PC-3 (cell line): ENCODE data around the gene KRT80. TPM values are rescaled to one million over a fixed set of nuclear protein-coding genes. Genes with fewer than 3 reads are reported as not detected.

Source experiments
- ATAC-seq: fragments of 200-7000 bp; cut with Tn5 transposase; 2 replicates; pipeline ENCODE4 v1.9.1; 2020; ENCODE audit warnings: mild to moderate bottlenecking, moderate library complexity
- BruUV-seq: library from RNA; stranded (reverse); fragments of 400-500 nt; replicated peaks from 2 replicates; lab custom pipeline; 2021; lab: Mats Ljungman, UMichigan
- CTCF ChIA-PET: fragments of 300-600 bp; sonication (Branson Sonifier 250); formaldehyde crosslinking; loops from one replicate; lab custom pipeline; 2022; ENCODE audit warnings: antibody characterized with exemption; lab: Charles Lee
- POLR2A ChIA-PET: fragments of 300-600 bp; sonication (Branson Sonifier 250); formaldehyde crosslinking; loops from one replicate; lab custom pipeline; 2022; ENCODE audit warnings: antibody characterized with exemption; ENCODE audit not compliant: unreplicated experiment; lab: Charles Lee
- DNase-seq: peaks from one replicate; pipeline ENCODE4 v3.0.0-alpha.2; 2015
- H2AFZ ChIP-seq: fragments of 300-600 bp; sonication (generic); 2 replicates; pipeline ENCODE4 v1.6.0; 2016; ENCODE audit warnings: antibody characterized with exemption, low read length
- H3F3A ChIP-seq: fragments of 300-600 bp; sonication (generic); one replicate; pipeline ENCODE4 v1.6.0; 2017; ENCODE audit warnings: antibody characterized with exemption, low read length, control low read depth, mild to moderate bottlenecking; ENCODE audit not compliant: unreplicated experiment
- H3K27ac ChIP-seq: fragments of 300-600 bp; sonication (generic); 2 replicates; pipeline ENCODE4 v1.5.1; 2016; ENCODE audit warnings: mild to moderate bottlenecking, low read length
- H3K27me3 ChIP-seq: fragments of 300-600 bp; sonication (generic); 2 replicates; pipeline ENCODE4 v1.6.1; 2016; ENCODE audit warnings: low read length, mixed read lengths
- H3K36me3 ChIP-seq: fragments of 300-600 bp; sonication (generic); 2 replicates; pipeline ENCODE4 v1.6.1; 2016; ENCODE audit warnings: low read depth, mixed run types, low read length, mixed read lengths
- H3K4me1 ChIP-seq: fragments of 300-600 bp; sonication (generic); 2 replicates; pipeline ENCODE4 v1.5.1; 2016; ENCODE audit warnings: low read length; ENCODE audit not compliant: insufficient read depth
- H3K4me2 ChIP-seq: fragments of 300-600 bp; sonication (generic); 2 replicates; pipeline ENCODE4 v1.6.0; 2016; ENCODE audit warnings: low read length
- H3K4me3 ChIP-seq: fragments of 300-600 bp; sonication (generic); 2 replicates; pipeline ENCODE4 v1.5.1; 2016; ENCODE audit warnings: mild to moderate bottlenecking, low read length, mixed read lengths
- H3K79me2 ChIP-seq: fragments of 300-600 bp; sonication (generic); 2 replicates; pipeline ENCODE4 v1.6.1; 2017; ENCODE audit warnings: low read length, mixed read lengths
- H3K9ac ChIP-seq: fragments of 300-600 bp; sonication (generic); 2 replicates; pipeline ENCODE4 v1.6.0; 2016; ENCODE audit warnings: mild to moderate bottlenecking, low read length
- H3K9me2 ChIP-seq: fragments of 300-600 bp; sonication (generic); replicated peaks from 2 replicates; pipeline ENCODE4 v1.6.1; 2016; ENCODE audit warnings: mixed run types, low read length, mixed read lengths
- H3K9me3 ChIP-seq: fragments of 300-600 bp; sonication (generic); 2 replicates; pipeline ENCODE4 v1.6.1; 2016; ENCODE audit warnings: low read length, mixed read lengths
- H4K20me1 ChIP-seq: fragments of 300-600 bp; sonication (generic); 2 replicates; pipeline ENCODE4 v1.6.1; 2016; ENCODE audit warnings: low read length, mixed read lengths
- EZH2 ChIP-seq: fragments of 300-600 bp; sonication (generic); IDR thresholded peaks from one replicate; pipeline ENCODE4 v1.6.1; 2017; ENCODE audit warnings: antibody characterized with exemption, mild to moderate bottlenecking, low read length; ENCODE audit not compliant: unreplicated experiment
- EZH2phosphoT487 ChIP-seq: fragments of 300-600 bp; sonication (generic); IDR thresholded peaks from 2 replicates; pipeline ENCODE4 v1.6.1; 2018; ENCODE audit warnings: mild to moderate bottlenecking, antibody characterized with exemption, low read length, borderline replicate concordance
- intact Hi-C: fragments of 100-400 bp; cut with micrococcal nuclease; formaldehyde crosslinking; loops from 2 replicates; pipeline ENCODE4 v1.9.0; 2023
- total RNA-seq: library from RNA; depleted of rRNA; stranded (reverse); fragments of >200 nt; gene quantifications from 2 replicates; pipeline ENCODE4 v1.2.3, GENCODE V29; 2014
- TF ChIP-seq, protein P1 (sequence below): fragments of 300-600 bp; sonication (generic); conservative IDR thresholded peaks from 2 replicates; pipeline ENCODE4 v1.5.1; 2017; ENCODE audit warnings: antibody characterized with exemption, low read depth, mild to moderate bottlenecking, low read length

Gene KRT80
- total RNA-seq, 1 experiment from 2014 or later: 19.8 TPM

DNA sequence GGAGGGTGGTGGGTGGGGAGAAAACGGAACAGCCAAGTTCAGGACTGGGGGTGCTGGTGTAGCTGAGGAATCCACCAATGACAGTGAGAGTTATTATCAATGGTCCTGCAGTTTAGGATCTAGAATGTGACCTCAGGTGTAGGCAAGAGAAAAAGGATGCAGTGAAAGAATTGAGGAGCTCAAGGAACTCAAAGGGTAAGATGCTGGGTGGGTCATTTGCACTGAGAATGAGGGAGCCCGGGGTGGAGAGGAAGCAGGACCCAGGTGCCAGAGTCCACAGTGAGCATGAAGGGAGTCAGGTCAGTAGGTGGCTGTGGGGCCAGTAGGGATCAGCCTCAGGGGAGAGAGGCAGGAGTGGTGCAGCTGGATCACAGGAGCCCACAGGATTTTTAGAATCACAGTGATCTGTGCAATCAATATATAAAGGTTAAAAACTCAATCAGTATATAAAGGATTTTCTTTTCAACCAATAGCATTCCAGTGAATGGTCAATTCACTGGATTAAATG lies 38.1 kb upstream of the KRT80 start:
- H3K4me2 ChIP-seq: peak overlapping the region; percentile 99

DNA sequence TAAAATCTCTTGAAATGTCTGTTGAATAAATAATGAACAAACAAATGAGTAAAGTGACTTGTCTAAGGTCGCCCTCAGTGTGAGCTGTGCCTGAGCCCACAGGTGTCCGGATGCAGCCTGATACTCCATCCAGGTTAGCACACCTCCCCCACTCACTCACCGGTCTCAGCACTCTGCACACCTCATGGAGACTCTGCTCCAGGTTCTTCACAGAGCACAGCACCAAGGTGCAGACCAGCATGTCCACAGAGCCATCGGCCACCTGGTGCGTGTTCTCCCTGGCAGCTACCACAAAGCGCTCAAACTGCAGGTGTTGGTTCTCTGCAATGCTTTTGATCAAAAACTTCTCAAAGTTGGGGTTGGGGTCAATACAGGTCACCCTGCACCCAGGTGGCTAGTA lies 37.1 kb upstream of the KRT80 start:
- ATAC-seq: no peak
- Histone ChIP-seq H3K79me2 (peaks cover 34% of the 10 kb centered on the region), H3F3A (peaks cover 4% of the 10 kb centered on the region), H3K4me1 (peaks cover 56% of the 10 kb centered on the region), H3K36me3 (0 out of 2 replicates have a peak, but pooled peaks cover 5% of the 10 kb centered on the region), H3K27ac (peak overlapping the region; percentile 91), H3K9me2 (no peaks in the 10 kb centered on the region), H4K20me1 (0 out of 2 replicates have a peak, but pooled peaks cover 4% of the 10 kb centered on the region), H2AFZ (no peak overlapping the region), H3K27me3 (no peaks in the 10 kb centered on the region), H3K4me2 (peak overlapping the region; percentile 99), H3K9me3 (no peaks in the 10 kb centered on the region), H3K9ac (no peak overlapping the region; the same call in 1 of the 2 replicates), H3K4me3 (no peak overlapping the region)
- POLR2A ChIA-PET: interaction anchor here (1.3 kb wide), 1 partner anchor 82 kb away, joined by 4 read pairs; no protein-coding TSS in a partner anchor
- CTCF ChIA-PET: no interaction called here
- BruUV-seq: no TSS peak
- intact Hi-C loops: no loop called here
- DNase-seq: peak; percentile 48
- TF ChIP-seq, protein P1, sequence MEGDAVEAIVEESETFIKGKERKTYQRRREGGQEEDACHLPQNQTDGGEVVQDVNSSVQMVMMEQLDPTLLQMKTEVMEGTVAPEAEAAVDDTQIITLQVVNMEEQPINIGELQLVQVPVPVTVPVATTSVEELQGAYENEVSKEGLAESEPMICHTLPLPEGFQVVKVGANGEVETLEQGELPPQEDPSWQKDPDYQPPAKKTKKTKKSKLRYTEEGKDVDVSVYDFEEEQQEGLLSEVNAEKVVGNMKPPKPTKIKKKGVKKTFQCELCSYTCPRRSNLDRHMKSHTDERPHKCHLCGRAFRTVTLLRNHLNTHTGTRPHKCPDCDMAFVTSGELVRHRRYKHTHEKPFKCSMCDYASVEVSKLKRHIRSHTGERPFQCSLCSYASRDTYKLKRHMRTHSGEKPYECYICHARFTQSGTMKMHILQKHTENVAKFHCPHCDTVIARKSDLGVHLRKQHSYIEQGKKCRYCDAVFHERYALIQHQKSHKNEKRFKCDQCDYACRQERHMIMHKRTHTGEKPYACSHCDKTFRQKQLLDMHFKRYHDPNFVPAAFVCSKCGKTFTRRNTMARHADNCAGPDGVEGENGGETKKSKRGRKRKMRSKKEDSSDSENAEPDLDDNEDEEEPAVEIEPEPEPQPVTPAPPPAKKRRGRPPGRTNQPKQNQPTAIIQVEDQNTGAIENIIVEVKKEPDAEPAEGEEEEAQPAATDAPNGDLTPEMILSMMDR: no peak
- no peak for TF ChIP-seq EZH2phosphoT487
- TF ChIP-seq EZH2: no peak

More for the DNA sequence above, 38.1 kb upstream of the KRT80 start:
- DNase-seq (no peak), ATAC-seq (peak; percentile 2; the same call in 1 of the 2 replicates)
- peak overlapping the region; percentile 91 for H3K27ac ChIP-seq
- peaks cover 14% of the 10 kb centered on the region for H4K20me1 ChIP-seq
- no peaks in the 10 kb centered on the region for H3K9me2 ChIP-seq
- H3K79me2 ChIP-seq: peaks cover 44% of the 10 kb centered on the region
- H2AFZ ChIP-seq: no peak overlapping the region
- peaks cover 14% of the 10 kb centered on the region for H3K36me3 ChIP-seq
- CTCF ChIA-PET: no interaction called here
- no TSS peak for BruUV-seq
- H3F3A ChIP-seq: peaks cover 10% of the 10 kb centered on the region
- POLR2A ChIA-PET: interaction anchor here (1.3 kb wide), 1 partner anchor 83 kb away, joined by 4 read pairs; no protein-coding TSS in a partner anchor
- H3K4me1 ChIP-seq: peaks cover 54% of the 10 kb centered on the region
- TF ChIP-seq EZH2phosphoT487 (no peak), EZH2 (no peak)
- peak overlapping the region; percentile 20; the same call in 1 of the 2 replicates for H3K9ac ChIP-seq
- H3K4me3 ChIP-seq: no peak overlapping the region
- intact Hi-C loops: loop anchor here (2.0 kb wide), 2 partner anchors 37 to 51 kb away; partner anchors contain the start of gene KRT80
- no peaks in the 10 kb centered on the region for H3K27me3 ChIP-seq
- H3K9me3 ChIP-seq: no peaks in the 10 kb centered on the region

- Histone ChIP-seq H3K4me3 (no peak overlapping the region), H3F3A (peaks cover 4% of the 10 kb centered on the region), H3K9me3 (no peaks in the 10 kb centered on the region), H3K9ac (no peak overlapping the region), H3K79me2 (peaks cover 29% of the 10 kb centered on the region), H3K27ac (peak overlapping the region; percentile 91), H4K20me1 (no peaks in the 10 kb centered on the region), H3K36me3 (no peaks in the 10 kb centered on the region), H2AFZ (no peak overlapping the region), H3K27me3 (no peaks in the 10 kb centered on the region), H3K9me2 (no peaks in the 10 kb centered on the region), H3K4me2 (peak overlapping the region; percentile 99), H3K4me1 (peaks cover 60% of the 10 kb centered on the region)
- TF ChIP-seq, protein P1: no peak
- TF ChIP-seq EZH2 (no peak), EZH2phosphoT487 (no peak)
- ATAC-seq (peak; percentile 5; the same call in 1 of the 2 replicates), DNase-seq (peak; percentile 80)
- BruUV-seq: no TSS peak
- intact Hi-C loops: no loop called here
- ChIA-PET CTCF (no interaction called here), POLR2A (interaction anchor here (0.6 kb wide), 1 partner anchor 38 kb away, joined by 3 read pairs; no protein-coding TSS in a partner anchor)
Observed at GRCh38 chr12:52228366-52228765, 36.6 kb upstream of the KRT80 start.
